ENCODE data around the gene KCTD13. TPM values are rescaled to one million over a fixed set of nuclear protein-coding genes. Genes with fewer than 3 reads are reported as not detected.

KCTD13 gene
- total RNA-seq, 2 experiments from 2014 or later: 40.0 to 43.8 TPM

GRCh38 chr16:29916979-29917378 lies 9.0 kb downstream of the KCTD13 start:
- Histone ChIP-seq H3K36me3 (ENCODE audit: insufficient read depth, low read length) (peaks cover 53% of the 10 kb centered on the region), H3K4me1 (ENCODE audit: insufficient read depth, low read length) (no peaks in the 10 kb centered on the region), H3K9me3 (ENCODE audit: control insufficient read depth in 1 of 2, insufficient read depth in 1 of 2, low read length in 2 of 2) (no peaks in the 10 kb centered on the region), H3K27me3 (ENCODE audit: control insufficient read depth in 1 of 2, insufficient read depth in 2 of 2, low read length in 2 of 2) (no peaks in the 10 kb centered on the region), H3K27ac (ENCODE audit: low read depth in 1 of 2, low read length in 2 of 2) (no peak overlapping the region), H3K4me3 (ENCODE audit: low read length) (no peak overlapping the region)
- TF ChIP-seq CTCF (IDR thresholded peaks at IDR 0.05): no peak
- H3K9me3 Mint-ChIP-seq: no peaks in the 10 kb centered on the region
- DNase-seq: no peak
- H3K27ac Mint-ChIP-seq: no peak overlapping the region
- H3K36me3 Mint-ChIP-seq (ENCODE audit: low read depth): peaks cover 71% of the 10 kb centered on the region
- ChIA-PET CTCF (no interaction called here), POLR2A (no interaction called here)
- H3K4me1 Mint-ChIP-seq (ENCODE audit: low read depth): peaks cover 12% of the 10 kb centered on the region
- intact Hi-C loops (cut with DNase I, micrococcal nuclease): no loop called here
- no peaks in the 10 kb centered on the region for H3K27me3 Mint-ChIP-seq
- no peak for ATAC-seq (ENCODE audit: poor library complexity)
- no peak overlapping the region for H3K4me3 Mint-ChIP-seq

GRCh38 chr16:29915590-29916247 lies 10.3 kb downstream of the KCTD13 start:
- POLR2A ChIA-PET: interaction anchor here (1.4 kb wide), 1 partner anchor 11 kb away, joined by 3 read pairs; the partner anchor contains the start of gene KCTD13
- no peak for TF ChIP-seq CTCF (IDR thresholded peaks at IDR 0.05)
- no peak overlapping the region for H3K27ac ChIP-seq (ENCODE audit: low read depth in 1 of 2, low read length in 2 of 2)
- H3K36me3 ChIP-seq (ENCODE audit: insufficient read depth, low read length): peaks cover 40% of the 10 kb centered on the region
- DNase-seq: no peak
- intact Hi-C loops (cut with DNase I, micrococcal nuclease): no loop called here
- Mint-ChIP-seq H3K4me1 (ENCODE audit: low read depth) (peaks cover 6% of the 10 kb centered on the region), H3K27me3 (no peaks in the 10 kb centered on the region), H3K4me3 (no peak overlapping the region), H3K27ac (no peak overlapping the region), H3K36me3 (ENCODE audit: low read depth) (peaks cover 62% of the 10 kb centered on the region), H3K9me3 (no peaks in the 10 kb centered on the region)
- ATAC-seq (ENCODE audit: poor library complexity): no peak
- H3K4me3 ChIP-seq (ENCODE audit: low read length): no peak overlapping the region
- CTCF ChIA-PET: no interaction called here
- H3K4me1 ChIP-seq (ENCODE audit: insufficient read depth, low read length): no peaks in the 10 kb centered on the region
- H3K27me3 ChIP-seq (ENCODE audit: control insufficient read depth in 1 of 2, insufficient read depth in 2 of 2, low read length in 2 of 2): no peaks in the 10 kb centered on the region
- no peaks in the 10 kb centered on the region for H3K9me3 ChIP-seq (ENCODE audit: control insufficient read depth in 1 of 2, insufficient read depth in 1 of 2, low read length in 2 of 2)

- TF ChIP-seq CTCF (IDR thresholded peaks at IDR 0.05): no peak
- CTCF ChIA-PET: no interaction called here
- H3K9me3 Mint-ChIP-seq: no peaks in the 10 kb centered on the region
- H3K4me1 Mint-ChIP-seq (ENCODE audit: low read depth): no peaks in the 10 kb centered on the region
- Histone ChIP-seq H3K4me1 (ENCODE audit: insufficient read depth, low read length) (no peaks in the 10 kb centered on the region), H3K9me3 (ENCODE audit: control insufficient read depth in 1 of 2, insufficient read depth in 1 of 2, low read length in 2 of 2) (no peaks in the 10 kb centered on the region), H3K36me3 (ENCODE audit: insufficient read depth, low read length) (peaks cover 25% of the 10 kb centered on the region), H3K27ac (ENCODE audit: low read depth in 1 of 2, low read length in 2 of 2) (no peak overlapping the region), H3K27me3 (ENCODE audit: control insufficient read depth in 1 of 2, insufficient read depth in 2 of 2, low read length in 2 of 2) (no peaks in the 10 kb centered on the region), H3K4me3 (ENCODE audit: low read length) (no peak overlapping the region)
- ATAC-seq (ENCODE audit: poor library complexity) (no peak), DNase-seq (no peak)
- H3K27me3 Mint-ChIP-seq: no peaks in the 10 kb centered on the region
- POLR2A ChIA-PET: no interaction called here
- intact Hi-C loops (cut with DNase I, micrococcal nuclease): no loop called here
- H3K4me3 Mint-ChIP-seq: no peak overlapping the region
- H3K36me3 Mint-ChIP-seq (ENCODE audit: low read depth): peaks cover 53% of the 10 kb centered on the region
- no peak overlapping the region for H3K27ac Mint-ChIP-seq
These were observed 12.5 kb downstream of the KCTD13 start for GRCh38 chr16:29913514-29913913.
